Motor neuron (in vitro differentiated cells): ENCODE measurements around the gene CLSTN2. TPM values are rescaled to one million over a fixed set of nuclear protein-coding genes. Genes with fewer than 3 reads are reported as not detected.

Experiments
- ATAC-seq, 8 experiments: fragments of 200-7000 bp; cut with Tn5 transposase; replicated peaks in 6 of 8; 2 replicates each; pipeline ENCODE4 v1.8.0; 2021; ENCODE audit warnings: mild to moderate bottlenecking in 8 of 8, moderate library complexity in 8 of 8
- H3K27ac ChIP-seq, 2 donors: fragments of 250-450 bp; sonication (Bioruptor Pico); 2 replicates each; pipeline ENCODE4 v1.9.0; 2021; ENCODE audit warnings: antibody characterized with exemption in 2 of 2, mild to moderate bottlenecking in 2 of 2, moderate library complexity in 1 of 2
- H3K4me1 ChIP-seq, 2 donors: fragments of 250-450 bp; sonication (Bioruptor Pico); replicated peaks in 1 of 2; 2 replicates each; pipeline ENCODE4 v1.6.1; 2021; ENCODE audit warnings: antibody characterized with exemption in 2 of 2, mild to moderate bottlenecking in 2 of 2, moderate library complexity in 1 of 2
- H3K4me3 ChIP-seq, 5 donors: fragments of 250-450 bp; sonication (Bioruptor Pico); 2 replicates each; pipeline ENCODE4 v1.9.0; 2021; ENCODE audit warnings: antibody characterized with exemption in 5 of 5, mild to moderate bottlenecking in 5 of 5, moderate library complexity in 4 of 5
- WGBS, 10 experiments: fragments of 450-650 bp; shearing (Covaris generic); methylation state at CpG; one replicate each; pipeline ENCODE4 v1.0.0; 2022; 5-methylcytosine and 5-hydroxymethylcytosine counted together
- in situ Hi-C, 9 experiments: fragments of 400-800 bp; cut with MboI; loops; one replicate each; pipeline ENCODE4 v1.15.0; 2021; ENCODE audit warnings: low sequenced_read_pairs in 9 of 9, low pct_unique_long_range_greater_than_20kb in 2 of 9; ENCODE audit not compliant: unreplicated experiment in 9 of 9
- total RNA-seq, 8 experiments: library from RNA; unstranded; fragments of 300-600 nt; gene quantifications; 2 replicates each; pipeline versions ENCODE4 v1.2.3 to v1.2.4, GENCODE V29; 2022

CLSTN2 gene
- total RNA-seq, 8 experiments from 2014 or later: 1.2 to 125 (median 27.9) TPM

DNA sequence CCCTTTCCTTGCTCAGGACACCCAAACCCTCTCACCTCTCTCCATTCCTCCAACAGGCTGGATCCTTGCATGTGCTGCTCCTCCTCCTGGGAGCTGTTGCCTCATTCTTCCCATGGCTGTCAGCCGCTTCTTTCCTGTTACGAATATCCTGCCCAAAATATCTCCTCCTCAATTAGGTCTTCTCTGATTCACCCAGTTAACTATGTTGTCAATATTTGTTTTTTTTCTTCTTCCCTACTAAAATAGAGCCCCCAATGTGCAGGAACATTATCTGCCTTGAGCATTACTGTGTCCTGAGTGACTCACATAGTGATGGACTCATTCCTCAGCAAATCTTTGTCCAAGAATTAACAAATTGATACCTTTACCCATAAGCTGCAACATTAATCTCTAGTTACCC lies 357.2 kb downstream of the CLSTN2 start:
- peak in 2 of 8 experiments; percentile 54 for ATAC-seq
- Histone ChIP-seq H3K4me1 (peaks cover 0 to 19% of the 10 kb centered on the region in 2 donors), H3K4me3 (no peak overlapping the region), H3K27ac (no peak overlapping the region)
- WGBS, 10 experiments: 0 to 100% (median 53%) methylated on average over 2 of the region's 2 CpGs; no CpG with 5 or more reads in 4 of the 10 experiments
- in situ Hi-C loops: no loop called here

DNA sequence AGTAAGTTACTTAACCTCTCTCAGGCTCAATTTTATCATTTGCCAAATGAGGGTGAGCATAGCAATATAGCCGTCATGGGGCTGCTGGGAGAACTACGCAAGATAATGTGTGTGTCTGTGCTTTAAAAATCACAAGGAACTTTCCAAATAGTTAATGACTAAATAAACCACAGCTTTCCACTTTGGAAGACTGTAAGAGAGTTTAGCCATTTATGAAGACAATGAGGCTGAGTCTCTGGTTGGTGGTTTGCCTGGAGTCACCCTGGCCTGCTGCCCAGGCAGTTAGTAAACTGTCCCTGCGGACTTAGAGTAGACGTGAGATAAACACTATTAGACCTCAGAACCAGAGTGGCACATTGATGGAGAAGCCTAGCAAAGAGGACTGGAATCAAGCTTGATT lies 357.7 kb downstream of the CLSTN2 start:
- no peak overlapping the region for H3K4me3 ChIP-seq
- peaks cover 0 to 19% of the 10 kb centered on the region in 2 donors for H3K4me1 ChIP-seq
- WGBS, 10 experiments: 0 to 100% (median 93%) methylated on average over 1 to 4 of the region's 4 CpGs; no CpG with 5 or more reads in 3 of the 10 experiments
- peak in 2 of 8 experiments; percentile 20 to 30 for ATAC-seq
- in situ Hi-C loops: no loop called here
- no peak overlapping the region for H3K27ac ChIP-seq

DNA sequence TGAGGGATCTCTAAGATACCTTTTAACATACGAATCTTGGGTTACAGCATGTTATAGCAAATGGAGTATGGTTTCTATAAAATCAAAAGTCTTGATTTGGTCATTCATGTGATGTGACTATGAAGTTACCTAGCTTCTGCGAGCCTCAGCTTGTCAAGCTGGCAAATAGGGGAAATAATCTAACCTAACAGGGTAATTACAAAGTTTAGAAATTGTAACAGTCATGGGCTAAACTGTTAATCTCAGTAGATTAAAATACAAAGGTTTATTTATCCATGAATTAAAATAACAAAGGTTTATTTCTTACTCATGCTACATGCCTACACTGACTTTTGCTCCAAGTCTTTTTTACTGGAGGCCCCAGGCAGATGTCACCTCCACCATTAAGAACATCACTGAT lies 359.1 kb downstream of the CLSTN2 start:
- H3K4me1 ChIP-seq: peaks cover 0 to 11% of the 10 kb centered on the region in 2 donors
- in situ Hi-C loops: no loop called here
- ATAC-seq: no peak
- H3K27ac ChIP-seq: no peak overlapping the region
- H3K4me3 ChIP-seq: no peak overlapping the region
- WGBS, 10 experiments: 0 to 100% (median 72%) methylated on average over 1 to 2 of the region's 2 CpGs

DNA sequence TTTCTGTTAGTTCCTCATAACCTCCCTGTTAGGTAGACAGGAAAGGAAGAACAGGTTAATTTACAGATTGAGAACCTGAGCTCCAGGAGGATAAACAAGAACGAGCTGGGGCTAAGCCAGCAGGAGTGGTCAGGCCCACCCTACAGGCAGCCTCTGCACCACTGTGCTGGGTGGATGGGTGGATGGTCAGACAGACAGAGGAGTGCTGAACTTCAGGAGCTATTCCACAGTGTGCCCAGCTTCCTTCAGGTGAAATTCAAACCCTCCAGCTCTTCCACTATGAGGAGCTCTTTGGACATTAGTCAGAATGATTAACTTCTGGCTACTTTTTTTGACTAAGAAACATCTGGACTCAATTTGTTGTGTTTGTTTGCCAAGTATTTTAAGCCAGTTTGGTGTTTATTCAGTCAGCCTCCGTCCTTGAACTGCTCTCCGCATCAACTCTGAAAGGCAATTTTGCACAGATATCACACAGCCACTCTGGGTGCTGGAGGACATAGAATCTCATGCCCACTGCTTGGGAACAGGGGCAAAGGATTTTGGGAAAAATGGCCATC lies 361.9 kb downstream of the CLSTN2 start:
- peak in 2 of 8 experiments; percentile 20 to 79 for ATAC-seq
- in situ Hi-C loops: no loop called here
- no peak overlapping the region for H3K4me3 ChIP-seq
- WGBS, 10 experiments: 0 to 100% (median 70%) methylated on average over 1 to 3 of the region's 3 CpGs; no CpG with 5 or more reads in 1 of the 10 experiments
- H3K4me1 ChIP-seq: no peaks in the 10 kb centered on the region
- H3K27ac ChIP-seq: no peak overlapping the region

DNA sequence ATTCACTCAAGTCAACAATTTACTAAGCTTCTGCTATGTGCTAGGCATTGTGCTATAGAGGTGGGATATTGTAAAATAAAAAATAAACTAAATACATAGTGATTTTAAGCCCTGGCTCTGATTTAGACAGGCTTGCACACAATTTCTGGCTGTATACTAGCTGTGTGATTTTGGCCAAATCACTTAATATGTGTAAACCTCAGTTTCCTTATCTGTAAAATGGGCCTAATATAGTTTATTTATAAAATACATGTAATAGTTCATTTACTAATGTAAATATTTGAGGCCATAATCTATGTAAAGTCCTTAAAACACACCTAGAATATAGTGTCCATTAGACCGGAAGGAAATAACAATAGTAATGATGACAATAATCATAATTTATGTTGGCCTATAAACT lies 363.1 kb downstream of the CLSTN2 start:
- no peak overlapping the region for H3K4me3 ChIP-seq
- ATAC-seq: no peak
- no peak overlapping the region for H3K27ac ChIP-seq
- no peaks in the 10 kb centered on the region for H3K4me1 ChIP-seq
- in situ Hi-C loops: no loop called here
- WGBS, 10 experiments: 40 to 100% (median 92%) methylated on average over 1 of the region's 1 CpG; no CpG with 5 or more reads in 5 of the 10 experiments

DNA sequence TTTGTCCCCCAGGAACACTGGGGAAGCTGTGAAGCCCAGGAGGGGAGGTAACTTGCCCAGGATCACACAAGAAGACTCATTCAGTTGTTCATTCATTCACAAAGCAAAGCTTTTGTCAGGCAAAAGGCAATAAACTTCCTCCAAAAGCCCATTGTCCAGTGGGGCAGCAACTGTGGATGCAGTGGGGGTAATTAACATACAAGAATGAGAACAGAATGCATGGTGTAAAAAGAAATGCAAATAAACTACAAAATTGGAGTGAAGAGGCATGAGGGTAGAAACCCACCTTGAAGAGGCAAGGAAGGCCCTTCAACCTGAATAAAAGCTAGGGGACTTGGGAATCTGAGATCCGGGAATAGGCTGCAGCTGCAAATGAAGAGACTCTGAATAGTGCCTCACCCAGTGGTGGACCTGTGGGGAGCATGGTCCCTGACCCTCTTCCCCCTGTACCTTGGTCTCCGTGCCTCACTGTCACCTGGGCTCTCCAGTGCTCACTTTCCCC lies 363.6 kb downstream of the CLSTN2 start:
- 20 to 100% (median 83%) methylated on average over 1 to 2 of the region's 2 CpGs; no CpG with 5 or more reads in 5 of the 10 experiments for WGBS, 10 experiments
- no peak for ATAC-seq
- in situ Hi-C loops: no loop called here
- Histone ChIP-seq H3K27ac (no peak overlapping the region), H3K4me1 (no peaks in the 10 kb centered on the region), H3K4me3 (no peak overlapping the region)

DNA sequence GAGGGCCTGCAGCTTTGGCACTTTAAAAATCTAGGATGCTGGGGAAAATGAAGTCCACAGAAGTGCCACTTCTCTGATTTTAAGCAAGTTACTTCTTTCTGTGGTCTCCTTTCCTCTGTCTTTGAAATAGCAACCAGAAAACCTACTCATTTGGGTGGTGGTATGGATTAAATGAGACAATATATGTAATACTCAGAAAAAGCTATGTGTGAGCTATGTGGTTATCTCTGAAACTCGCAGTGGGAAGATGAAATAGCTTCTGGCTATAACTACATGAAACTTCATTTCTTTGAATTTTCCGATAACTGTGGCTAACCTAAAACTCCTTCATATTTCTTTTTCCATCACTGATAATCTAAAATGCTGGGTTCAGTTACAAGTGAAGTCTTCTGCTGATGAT lies 368.9 kb downstream of the CLSTN2 start:
- WGBS, 10 experiments: 50 to 100% (median 86%) methylated on average over 2 of the region's 2 CpGs; no CpG with 5 or more reads in 2 of the 10 experiments
- Histone ChIP-seq H3K4me3 (no peak overlapping the region), H3K27ac (no peak overlapping the region), H3K4me1 (peaks cover 0 to 2% of the 10 kb centered on the region in 2 donors)
- in situ Hi-C loops: no loop called here
- no peak for ATAC-seq

DNA sequence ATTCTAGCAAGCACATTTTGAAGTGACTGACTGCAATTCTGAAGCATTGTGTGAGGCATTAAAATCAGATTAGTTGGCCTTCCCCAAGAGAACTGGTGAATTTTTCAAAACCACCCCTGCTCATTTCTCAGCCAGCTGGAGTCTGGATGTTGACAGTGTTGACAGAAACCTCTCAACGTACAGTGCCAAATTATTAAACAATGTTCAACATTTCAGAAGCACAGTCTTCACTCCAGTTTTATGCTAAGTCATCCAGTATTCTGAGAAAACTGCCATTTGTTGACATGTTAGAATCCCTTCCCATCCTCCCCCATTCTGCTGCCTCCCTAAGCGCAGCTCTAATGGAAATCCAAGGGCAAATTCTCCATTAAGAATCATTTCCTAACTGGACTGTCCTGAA lies 373.6 kb downstream of the CLSTN2 start:
- ATAC-seq: peak in 1 of 8 experiments; percentile 45
- H3K27ac ChIP-seq: no peak overlapping the region
- 5 to 100% (median 57%) methylated on average over 1 to 2 of the region's 2 CpGs; no CpG with 5 or more reads in 3 of the 10 experiments for WGBS, 10 experiments
- peaks cover 6 to 9% of the 10 kb centered on the region in 2 donors for H3K4me1 ChIP-seq
- in situ Hi-C loops: no loop called here
- no peak overlapping the region for H3K4me3 ChIP-seq

DNA sequence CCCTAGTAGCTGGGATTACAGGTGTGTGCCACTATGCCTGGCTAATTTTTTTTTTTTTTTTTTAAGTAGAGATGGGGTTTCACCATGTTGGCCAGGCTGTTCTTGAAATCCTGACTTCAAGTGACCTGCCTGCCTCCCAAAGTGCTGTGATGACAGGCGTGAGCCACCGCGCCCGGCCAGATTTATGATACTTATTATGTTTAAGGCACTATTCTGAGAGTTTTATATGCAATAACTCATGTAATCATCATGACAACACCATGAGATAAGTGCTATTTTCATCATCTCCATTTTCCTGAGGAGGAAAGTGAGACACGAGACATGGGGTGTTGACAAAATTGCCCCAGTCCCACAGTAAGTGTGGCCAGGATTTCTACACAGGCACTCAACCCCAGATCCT lies 376.4 kb downstream of the CLSTN2 start:
- 70 to 98% (median 90%) methylated on average over 2 to 5 of the region's 5 CpGs; no CpG with 5 or more reads in 6 of the 10 experiments for WGBS, 10 experiments
- no peak for ATAC-seq

DNA sequence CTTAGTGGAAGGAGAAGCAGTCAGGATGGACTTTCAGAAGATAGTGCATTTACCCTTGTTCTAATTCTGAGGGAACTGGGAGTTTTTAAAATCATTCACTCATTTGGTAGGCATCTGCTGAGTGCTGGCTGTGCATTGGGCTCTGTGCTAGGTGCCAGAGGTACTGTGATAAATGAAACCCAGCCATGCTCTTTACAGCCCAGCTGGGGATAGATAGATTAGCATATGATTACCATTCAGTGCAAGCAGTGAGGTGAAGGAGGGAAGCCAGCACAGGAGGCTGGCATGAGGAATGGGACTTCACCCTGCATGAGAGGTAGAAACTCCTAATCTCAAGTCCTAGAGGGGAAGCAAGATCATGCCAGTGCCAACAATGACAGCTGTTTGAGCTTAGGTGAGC lies 381.0 kb downstream of the CLSTN2 start:
- Histone ChIP-seq H3K4me3 (no peak overlapping the region), H3K4me1 (peaks cover 30 to 50% of the 10 kb centered on the region in 2 donors), H3K27ac (no peak overlapping the region)
- in situ Hi-C loops: no loop called here
- ATAC-seq: peak in 5 of 8 experiments; percentile 63 to 85 (median 84)

More for the DNA sequence above, 376.4 kb downstream of the CLSTN2 start:
- Histone ChIP-seq H3K4me1 (peaks cover 20 to 21% of the 10 kb centered on the region in 2 donors), H3K4me3 (no peak overlapping the region), H3K27ac (no peak overlapping the region)
- in situ Hi-C loops: no loop called here

DNA sequence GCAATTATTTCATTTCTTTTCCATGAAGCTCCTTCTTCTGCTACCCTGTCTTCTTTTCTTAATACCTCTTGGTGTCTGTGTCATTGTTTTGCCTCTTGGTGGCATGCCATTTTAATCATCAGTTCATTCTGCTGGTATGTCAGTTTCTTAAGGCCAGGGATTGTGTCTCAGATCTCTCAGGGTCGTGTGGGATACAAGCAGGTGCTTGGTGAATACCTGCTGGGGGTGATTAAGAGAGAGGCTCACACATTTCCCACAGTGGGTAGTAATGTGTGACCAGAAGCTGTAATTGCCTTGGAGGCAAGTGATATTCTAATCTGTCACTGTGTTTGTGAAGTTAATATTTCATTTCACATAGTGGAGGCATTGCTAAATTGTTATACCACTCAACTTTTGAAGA lies 381.5 kb downstream of the CLSTN2 start:
- H3K4me1 ChIP-seq: peaks cover 30 to 50% of the 10 kb centered on the region in 2 donors
- no peak overlapping the region for H3K27ac ChIP-seq
- peak in 2 of 8 experiments; percentile 18 to 33 for ATAC-seq
- WGBS, 10 experiments: 0 to 63% (median 38%) methylated on average over 1 of the region's 1 CpG; no CpG with 5 or more reads in 5 of the 10 experiments
- no peak overlapping the region for H3K4me3 ChIP-seq
- in situ Hi-C loops: no loop called here

DNA sequence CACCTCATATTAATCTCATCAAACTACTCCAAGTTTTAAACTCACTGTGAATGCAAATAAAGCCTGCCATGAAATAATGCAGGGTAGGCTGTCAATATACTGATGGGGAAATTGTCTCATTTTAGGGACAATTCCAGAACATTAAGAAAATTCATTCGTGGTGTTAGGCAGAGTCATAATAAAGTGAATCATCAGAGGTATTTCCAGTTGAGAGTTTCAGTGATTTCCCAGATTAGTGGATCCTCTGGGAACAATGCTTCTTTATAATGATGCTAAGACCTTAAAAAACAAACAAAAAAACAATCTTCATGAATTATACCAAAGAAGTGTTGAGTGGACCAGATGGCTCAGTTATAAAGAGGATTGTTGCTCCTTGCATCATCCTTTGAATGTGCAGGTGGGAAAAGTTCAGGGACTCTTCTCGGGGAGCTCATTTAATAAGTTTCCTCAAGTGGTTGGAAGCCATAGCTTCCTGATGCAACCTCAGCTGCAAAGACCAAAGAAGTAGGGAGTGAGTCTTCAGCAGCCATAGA lies 381.9 kb downstream of the CLSTN2 start:
- 0 to 81% (median 29%) methylated on average over 1 to 2 of the region's 2 CpGs; no CpG with 5 or more reads in 4 of the 10 experiments for WGBS, 10 experiments
- Histone ChIP-seq H3K4me3 (no peak overlapping the region), H3K27ac (no peak overlapping the region), H3K4me1 (peaks cover 30 to 50% of the 10 kb centered on the region in 2 donors)
- in situ Hi-C loops: no loop called here
- ATAC-seq: peak in 5 of 8 experiments; percentile 5 to 63 (median 26)

DNA sequence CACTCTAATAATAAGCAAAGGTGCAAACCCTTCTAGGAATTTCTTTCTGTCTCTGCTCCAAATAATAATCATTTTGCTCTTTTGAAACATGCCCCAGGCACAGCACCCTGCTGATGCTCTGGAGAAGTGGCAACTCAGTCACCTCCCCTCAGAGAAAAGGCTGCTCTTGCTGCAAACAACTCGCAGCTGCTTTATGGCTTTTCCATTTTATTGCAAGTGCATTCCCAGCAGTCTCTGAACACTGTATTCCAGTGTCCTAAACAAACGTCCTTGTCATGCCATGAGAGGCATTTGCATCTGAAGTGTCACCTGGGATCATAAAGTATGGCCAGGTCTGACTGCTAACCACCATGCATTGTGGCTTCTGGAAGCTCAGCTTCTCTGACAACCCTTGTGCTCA lies 384.8 kb downstream of the CLSTN2 start:
- peak overlapping the region in 1 of 2 donors; percentile 21 for H3K27ac ChIP-seq
- peaks cover 23 to 49% of the 10 kb centered on the region in 2 donors for H3K4me1 ChIP-seq
- 0 to 40% (median 14%) methylated on average over 1 to 2 of the region's 2 CpGs; no CpG with 5 or more reads in 5 of the 10 experiments for WGBS, 10 experiments
- no peak overlapping the region for H3K4me3 ChIP-seq
- peak in 5 of 8 experiments; percentile 7 to 52 (median 33) for ATAC-seq
- in situ Hi-C loops: no loop called here
